Gastroesophageal sphincter (tissue), 3 donors: ENCODE data around the gene BCLAF3.

Source experiments
- EP300 ChIP-seq: sonication (generic); formaldehyde crosslinking; IDR thresholded peaks from one replicate; pipeline ENCODE4 v1.6.1; 2017; ENCODE audit warnings: antibody characterized with exemption, mild to moderate bottlenecking
- POLR2A ChIP-seq, 2 donors: fragments of 450-650 bp; IDR thresholded peaks; one replicate each; pipeline ENCODE4 v1.6.1; 2017; ENCODE audit warnings: antibody characterized with exemption in 2 of 2, mild to moderate bottlenecking in 2 of 2, moderate library complexity in 1 of 2
- TF ChIP-seq, protein P1 (sequence below), 4 experiments: fragments of 200-600 bp in 2 of 4; fragments of 450-650 bp in 2 of 4; sonication (generic) in 1 of 4; IDR thresholded peaks; one replicate each; pipeline ENCODE4 v1.5.1; 2017 to 2019; ENCODE audit warnings: antibody characterized with exemption in 4 of 4, mild to moderate bottlenecking in 2 of 4, moderate library complexity in 2 of 4

- TF ChIP-seq, protein P1, sequence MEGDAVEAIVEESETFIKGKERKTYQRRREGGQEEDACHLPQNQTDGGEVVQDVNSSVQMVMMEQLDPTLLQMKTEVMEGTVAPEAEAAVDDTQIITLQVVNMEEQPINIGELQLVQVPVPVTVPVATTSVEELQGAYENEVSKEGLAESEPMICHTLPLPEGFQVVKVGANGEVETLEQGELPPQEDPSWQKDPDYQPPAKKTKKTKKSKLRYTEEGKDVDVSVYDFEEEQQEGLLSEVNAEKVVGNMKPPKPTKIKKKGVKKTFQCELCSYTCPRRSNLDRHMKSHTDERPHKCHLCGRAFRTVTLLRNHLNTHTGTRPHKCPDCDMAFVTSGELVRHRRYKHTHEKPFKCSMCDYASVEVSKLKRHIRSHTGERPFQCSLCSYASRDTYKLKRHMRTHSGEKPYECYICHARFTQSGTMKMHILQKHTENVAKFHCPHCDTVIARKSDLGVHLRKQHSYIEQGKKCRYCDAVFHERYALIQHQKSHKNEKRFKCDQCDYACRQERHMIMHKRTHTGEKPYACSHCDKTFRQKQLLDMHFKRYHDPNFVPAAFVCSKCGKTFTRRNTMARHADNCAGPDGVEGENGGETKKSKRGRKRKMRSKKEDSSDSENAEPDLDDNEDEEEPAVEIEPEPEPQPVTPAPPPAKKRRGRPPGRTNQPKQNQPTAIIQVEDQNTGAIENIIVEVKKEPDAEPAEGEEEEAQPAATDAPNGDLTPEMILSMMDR (IDR thresholded peaks at IDR 0.05), result no peak
- TF ChIP-seq POLR2A (IDR thresholded peaks at IDR 0.05) (no peak), EP300 (no peak)
These were observed 22.6 kb downstream of the BCLAF3 start for GRCh38 chrX:19968276-19968675.
